ENCODE results near the gene JCAD. TPM values are rescaled to one million over a fixed set of nuclear protein-coding genes. Genes with fewer than 3 reads are reported as not detected.

The JCAD gene
- total and polyA plus RNA-seq, 2 of the 8 experiments (the other 6 are each of a cell fraction or from before 2014, with no cell fraction given), result 0.56 to 5.2 TPM

- Histone ChIP-seq H2BK120ac (replicated peaks; ENCODE audit: low read depth, low read length) (no peak overlapping the region), H4K91ac (replicated peaks; ENCODE audit: insufficient read length, low read length) (no peak overlapping the region), H3K18ac (ENCODE audit: extremely low read depth, low read length) (no peak overlapping the region), H2AK5ac (ENCODE audit: low read depth, low read length) (no peak overlapping the region), H3K4me2 (ENCODE audit: insufficient read depth in 1 of 2, low read depth in 2 of 2, low read length in 2 of 2) (no peak overlapping the region), H3K9ac (replicated peaks in 1 of 4; ENCODE audit: extremely low read depth in 1 of 4, low read depth in 3 of 4, low read length in 3 of 4) (no peak overlapping the region), H2BK5ac (ENCODE audit: low read depth, low read length) (no peak overlapping the region), H4K5ac (ENCODE audit: insufficient read length, low read depth, low read length) (no peak overlapping the region), H3K79me2 (ENCODE audit: control insufficient read depth in 1 of 2, insufficient read depth in 2 of 2, low read length in 2 of 2) (no peaks in the 10 kb centered on the region), H3K23me2 (ENCODE audit: low read depth, low read length) (no peaks in the 10 kb centered on the region), H3K4me1 (replicated peaks in 1 of 4; ENCODE audit: control insufficient read depth in 3 of 4, insufficient read depth in 4 of 4, low read length in 3 of 4) (peaks cover 0 to 3% (median under 1%) of the 10 kb centered on the region in 4 experiments; a peak in 3 of 7 replicates), H4K8ac (ENCODE audit: extremely low read depth, insufficient read depth, low read length) (no peak overlapping the region), H3K14ac (ENCODE audit: insufficient read length) (no peak overlapping the region), H3K9me3 (ENCODE audit: insufficient read depth in 2 of 2, low read depth in 1 of 2, low read length in 1 of 2) (no peaks in the 10 kb centered on the region), H3K27ac (ENCODE audit: low read depth, low read length) (no peak overlapping the region), H3K4ac (replicated peaks; ENCODE audit: insufficient read length, low read depth, low read length) (no peak overlapping the region), H2BK20ac (ENCODE audit: low read length) (no peak overlapping the region), H3K79me1 (ENCODE audit: low read depth, low read length) (no peaks in the 10 kb centered on the region), H2AFZ (ENCODE audit: low read length) (no peak overlapping the region), H3K23ac (ENCODE audit: insufficient read length) (no peak overlapping the region), H3K36me3 (ENCODE audit: control insufficient read depth in 2 of 4, insufficient read depth in 4 of 4, low read length in 3 of 4) (no peaks in the 10 kb centered on the region), H4K20me1 (replicated peaks in 1 of 2; ENCODE audit: control insufficient read depth in 1 of 2, insufficient read depth in 2 of 2, low read length in 2 of 2) (no peaks in the 10 kb centered on the region), H3K27me3 (replicated peaks in 1 of 4; ENCODE audit: control insufficient read depth in 3 of 4, extremely low read depth in 1 of 4, insufficient read depth in 3 of 4, low read length in 3 of 4) (no peaks in the 10 kb centered on the region; a peak in 1 of 7 replicates), H2BK12ac (ENCODE audit: low read depth, low read length) (no peak overlapping the region), H3K4me3 (ENCODE audit: extremely low read depth in 1 of 4, insufficient read depth in 2 of 4, low read depth in 3 of 4, low read length in 4 of 4) (no peak overlapping the region), H3K56ac (replicated peaks; ENCODE audit: insufficient read length, low read depth, low read length) (no peak overlapping the region), H2BK15ac (ENCODE audit: low read length) (no peak overlapping the region)
- ChIA-PET CTCF (ENCODE audit: partially characterized antibody) (interaction anchor here (0.6 to 0.8 kb wide), 2 partner anchors 17 to 49 kb away, joined by 3 to 4 read pairs; no protein-coding TSS in a partner anchor), POLR2A (ENCODE audit: partially characterized antibody) (no interaction called here)
- DNase-seq (ENCODE audit: low read depth in 1 of 2, low spot score in 2 of 2) (no peak), FAIRE-seq (no peak)
- 92% methylated on average over 6 of the region's 6 CpGs; no CpG with 5 or more reads in 1 of the 2 experiments for WGBS, 2 experiments (ENCODE audit: extremely low coverage in 1 of 2, insufficient coverage in 1 of 2, insufficient read length in 1 of 2, insufficient replicate concordance in 2 of 2, low coverage in 1 of 2, low lambda C conversion rate in 2 of 2, missing lambda C conversion rate in 1 of 2)
- TF ChIP-seq EGR1 (IDR thresholded peaks at IDR 0.05; ENCODE audit: borderline replicate concordance, low read depth, low read length), result no peak
- TF ChIP-seq MAFK (IDR thresholded peaks at IDR 0.05; ENCODE audit: low read depth, low read length), result no peak
These were observed 36.8 kb downstream of the JCAD start for GRCh38 chr10:30022590-30022989.
